HepG2 (cell line): ENCODE results near the gene TMCC1. TPM values are rescaled to one million over a fixed set of nuclear protein-coding genes. Genes with fewer than 3 reads are reported as not detected.

Experiments used
- CHD4 ChIP-seq: fragments of 200-600 bp; sonication (generic); IDR thresholded peaks from 2 replicates; pipeline ENCODE4 v1.7.0; 2017; ENCODE audit warnings: mild to moderate bottlenecking, low read length, borderline replicate concordance
- EZH2 ChIP-seq: conservative IDR thresholded peaks from 2 replicates; pipeline ENCODE4 v1.6.1; 2012; ENCODE audit warnings: mild to moderate bottlenecking, low read depth, low read length, moderate library complexity
- FOXK1 ChIP-seq: sonication (generic); formaldehyde crosslinking; IDR thresholded peaks from 2 replicates; pipeline ENCODE4 v1.4.0; 2020; ENCODE audit warnings: low read depth, missing genetic modification reagents, borderline replicate concordance
- GTF2F1 ChIP-seq: fragments of 150-350 bp; IDR thresholded peaks from 2 replicates; pipeline ENCODE4 v1.6.1; 2014; ENCODE audit warnings: low read length
- KDM1A ChIP-seq: IDR thresholded peaks from 2 replicates; pipeline ENCODE4 v1.6.1; 2016; ENCODE audit warnings: missing compliant biosample characterization
- RFXANK ChIP-seq: IDR thresholded peaks from 2 replicates; pipeline ENCODE4 v1.6.1; 2016
- ZFY ChIP-seq: sonication (generic); formaldehyde crosslinking; IDR thresholded peaks from 2 replicates; pipeline ENCODE4 v1.4.0; 2020; ENCODE audit warnings: missing genetic modification reagents
- ZKSCAN1 ChIP-seq: fragments of 150-350 bp; IDR thresholded peaks from 2 replicates; pipeline ENCODE4 v1.6.1; 2014; ENCODE audit warnings: low read length
- ZNF317 ChIP-seq: sonication (generic); formaldehyde crosslinking; IDR thresholded peaks from 2 replicates; pipeline ENCODE4 v1.5.0; 2020; ENCODE audit warnings: mild to moderate bottlenecking, missing genetic modification reagents
- ZNF431 ChIP-seq: sonication (generic); formaldehyde crosslinking; IDR thresholded peaks from 2 replicates; pipeline ENCODE4 v1.9.0; 2022; ENCODE audit warnings: missing genetic modification reagents, low read depth, mild to moderate bottlenecking, borderline replicate concordance
- ZNF562 ChIP-seq: sonication (generic); formaldehyde crosslinking; IDR thresholded peaks from 2 replicates; pipeline ENCODE4 v1.8.0; 2022; ENCODE audit warnings: missing genetic modification reagents, borderline replicate concordance
- ZNF629 ChIP-seq: sonication (generic); formaldehyde crosslinking; conservative IDR thresholded peaks from 2 replicates; pipeline ENCODE4 v1.5.0; 2020; ENCODE audit warnings: missing genetic modification reagents
- ZNF749 ChIP-seq: sonication (generic); formaldehyde crosslinking; IDR thresholded peaks from 2 replicates; pipeline ENCODE4 v1.8.0; 2022; ENCODE audit warnings: mild to moderate bottlenecking, missing genetic modification reagents, moderate library complexity, borderline replicate concordance
- polyA plus RNA-seq, 8 experiments: library from polyadenylated mRNA; depleted of rRNA in 3 of 8; stranded (reverse) in 7 of 8; unstranded in 1 of 8; fragments of >200 nt; fragmentation: Illumina TruSeq in 4 of 8; extraction: Trizol in 4 of 8; gene quantifications; 2 replicates each; pipeline versions ENCODE4 v1.2.1 to v1.2.3, GENCODE V29; 2011 to 2016; ENCODE audit warnings: low read depth in 4 of 8, missing spikeins in 1 of 8, mixed read lengths in 1 of 8; ENCODE audit not compliant: insufficient read depth in 1 of 8
- total RNA-seq, 5 experiments: library from RNA; depleted of rRNA; stranded (reverse); fragments of >200 nt; fragmentation: Illumina TruSeq; extraction: Trizol; gene quantifications; 2 replicates each; pipeline ENCODE4 v1.2.3, GENCODE V29; 2016; ENCODE audit warnings: low read depth in 1 of 5
- TF ChIP-seq, protein P1 (sequence below): sonication (generic); formaldehyde crosslinking; IDR thresholded peaks from 2 replicates; pipeline ENCODE4 v1.5.1; 2020; ENCODE audit warnings: missing genetic modification reagents, mild to moderate bottlenecking, borderline replicate concordance
- TF ChIP-seq, protein P2 (sequence below): sonication (generic); formaldehyde crosslinking; IDR thresholded peaks from 2 replicates; pipeline ENCODE4 v1.5.0; 2020; ENCODE audit warnings: mild to moderate bottlenecking, missing genetic modification reagents
- TF ChIP-seq, protein P3 (sequence below): sonication (generic); formaldehyde crosslinking; IDR thresholded peaks from 2 replicates; pipeline ENCODE4 v1.4.0; 2020; ENCODE audit warnings: missing genetic modification reagents; ENCODE audit errors: not compliant biosample characterization

The TMCC1 gene
- total and polyA plus RNA-seq, 2 of the 13 experiments (the other 11 are each of a cell fraction or from before 2014, with no cell fraction given), result 12.1 to 264 TPM

DNA sequence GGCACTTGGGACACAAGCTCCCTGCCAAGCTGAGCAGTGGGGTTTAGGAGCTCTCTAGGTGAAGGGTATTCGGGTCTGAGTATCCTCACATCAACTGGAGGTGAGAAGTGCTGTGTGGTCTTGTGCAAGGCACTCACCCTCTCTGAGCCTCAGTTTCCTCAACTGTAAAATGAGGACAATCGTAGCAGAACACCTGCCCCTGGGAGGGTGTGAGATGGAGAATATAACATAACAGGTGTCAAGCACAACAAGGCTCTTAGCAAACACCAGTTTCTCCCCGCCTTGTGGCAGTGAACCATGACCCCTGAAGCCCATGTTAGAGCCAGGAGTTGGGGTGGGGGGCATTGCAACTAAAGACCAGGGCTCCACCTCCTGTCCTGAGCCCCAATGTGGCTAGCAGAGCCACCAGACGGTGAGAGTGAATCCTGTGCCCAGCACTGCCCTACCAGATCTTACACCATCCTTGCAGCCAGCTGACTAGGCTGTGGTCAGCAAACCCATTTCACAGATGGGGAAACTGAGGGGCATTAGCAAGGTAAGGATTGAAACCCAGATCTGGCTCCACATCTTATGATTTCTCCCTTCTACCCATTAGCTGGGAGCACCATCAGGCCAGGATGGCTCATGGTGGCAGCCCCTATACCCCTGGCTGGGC, 284.4 kb downstream of the TMCC1 start (continued):
- no peak for TF ChIP-seq ZNF317
- no peak for TF ChIP-seq RFXANK (CRISPR knock-in tag)
- TF ChIP-seq, protein P1, sequence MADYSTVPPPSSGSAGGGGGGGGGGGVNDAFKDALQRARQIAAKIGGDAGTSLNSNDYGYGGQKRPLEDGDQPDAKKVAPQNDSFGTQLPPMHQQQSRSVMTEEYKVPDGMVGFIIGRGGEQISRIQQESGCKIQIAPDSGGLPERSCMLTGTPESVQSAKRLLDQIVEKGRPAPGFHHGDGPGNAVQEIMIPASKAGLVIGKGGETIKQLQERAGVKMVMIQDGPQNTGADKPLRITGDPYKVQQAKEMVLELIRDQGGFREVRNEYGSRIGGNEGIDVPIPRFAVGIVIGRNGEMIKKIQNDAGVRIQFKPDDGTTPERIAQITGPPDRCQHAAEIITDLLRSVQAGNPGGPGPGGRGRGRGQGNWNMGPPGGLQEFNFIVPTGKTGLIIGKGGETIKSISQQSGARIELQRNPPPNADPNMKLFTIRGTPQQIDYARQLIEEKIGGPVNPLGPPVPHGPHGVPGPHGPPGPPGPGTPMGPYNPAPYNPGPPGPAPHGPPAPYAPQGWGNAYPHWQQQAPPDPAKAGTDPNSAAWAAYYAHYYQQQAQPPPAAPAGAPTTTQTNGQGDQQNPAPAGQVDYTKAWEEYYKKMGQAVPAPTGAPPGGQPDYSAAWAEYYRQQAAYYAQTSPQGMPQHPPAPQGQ (CRISPR knock-in tag), result no peak
- TF ChIP-seq ZKSCAN1, result no peak
- peak; percentile 98 for TF ChIP-seq ZNF629 (CRISPR knock-in tag)
- TF ChIP-seq ZNF431 (CRISPR knock-in tag), result no peak
- no peak; the same call in 1 of the 2 replicates for TF ChIP-seq ZFY (CRISPR knock-in tag)
- TF ChIP-seq KDM1A (CRISPR knock-in tag), result peak; percentile 66; the same call in 1 of the 2 replicates
- TF ChIP-seq CHD4, result peak; percentile 93; the same call in 1 of the 2 replicates
- TF ChIP-seq, protein P2, sequence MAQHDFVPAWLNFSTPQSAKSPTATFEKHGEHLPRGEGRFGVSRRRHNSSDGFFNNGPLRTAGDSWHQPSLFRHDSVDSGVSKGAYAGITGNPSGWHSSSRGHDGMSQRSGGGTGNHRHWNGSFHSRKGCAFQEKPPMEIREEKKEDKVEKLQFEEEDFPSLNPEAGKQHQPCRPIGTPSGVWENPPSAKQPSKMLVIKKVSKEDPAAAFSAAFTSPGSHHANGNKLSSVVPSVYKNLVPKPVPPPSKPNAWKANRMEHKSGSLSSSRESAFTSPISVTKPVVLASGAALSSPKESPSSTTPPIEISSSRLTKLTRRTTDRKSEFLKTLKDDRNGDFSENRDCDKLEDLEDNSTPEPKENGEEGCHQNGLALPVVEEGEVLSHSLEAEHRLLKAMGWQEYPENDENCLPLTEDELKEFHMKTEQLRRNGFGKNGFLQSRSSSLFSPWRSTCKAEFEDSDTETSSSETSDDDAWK, result no peak
- no peak for TF ChIP-seq FOXK1 (CRISPR knock-in tag)
- peak; percentile 54; the same call in 1 of the 2 replicates for TF ChIP-seq ZNF749 (CRISPR knock-in tag)
- no peak for TF ChIP-seq ZNF562 (CRISPR knock-in tag)
- TF ChIP-seq GTF2F1, result no peak
- TF ChIP-seq EZH2, result no peak
- TF ChIP-seq, protein P3, sequence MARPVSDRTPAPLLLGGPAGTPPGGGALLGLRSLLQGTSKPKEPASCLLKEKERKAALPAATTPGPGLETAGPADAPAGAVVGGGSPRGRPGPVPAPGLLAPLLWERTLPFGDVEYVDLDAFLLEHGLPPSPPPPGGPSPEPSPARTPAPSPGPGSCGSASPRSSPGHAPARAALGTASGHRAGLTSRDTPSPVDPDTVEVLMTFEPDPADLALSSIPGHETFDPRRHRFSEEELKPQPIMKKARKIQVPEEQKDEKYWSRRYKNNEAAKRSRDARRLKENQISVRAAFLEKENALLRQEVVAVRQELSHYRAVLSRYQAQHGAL (CRISPR knock-in tag), result no peak
